Smooth muscle cell (in vitro differentiated cells): ENCODE results near the gene HAL. TPM values are rescaled to one million over a fixed set of nuclear protein-coding genes. Genes with fewer than 3 reads are reported as not detected.

ENCODE experiments used
- DNase-seq: peaks from one replicate; lab custom pipeline; 2025; ENCODE audit not compliant: unreplicated experiment; lab: John Stamatoyannopoulos, UW
- H2AFZ ChIP-seq: fragments of 200-600 bp; sonication (generic); 2 replicates; pipeline ENCODE4 v1.6.0; 2016; ENCODE audit warnings: antibody characterized with exemption, low read depth, mild to moderate bottlenecking
- H3F3A ChIP-seq: fragments of 200-600 bp; sonication (generic); 2 replicates; pipeline ENCODE4 v1.6.0; 2017; ENCODE audit warnings: antibody characterized with exemption, low read depth
- H3K27ac ChIP-seq: fragments of 200-600 bp; sonication (generic); 2 replicates; pipeline ENCODE4 v1.5.1; 2016; ENCODE audit warnings: low read depth, mild to moderate bottlenecking
- H3K27me3 ChIP-seq: fragments of 200-600 bp; sonication (generic); 2 replicates; pipeline ENCODE4 v1.6.1; 2016; ENCODE audit warnings: low read depth, mild to moderate bottlenecking
- H3K36me3 ChIP-seq: fragments of 200-600 bp; sonication (generic); 2 replicates; pipeline ENCODE4 v1.5.1; 2016; ENCODE audit warnings: low read depth
- H3K4me1 ChIP-seq: fragments of 200-600 bp; sonication (generic); 2 replicates; pipeline ENCODE4 v1.5.1; 2016; ENCODE audit warnings: low read depth
- H3K4me2 ChIP-seq: fragments of 200-600 bp; sonication (generic); 2 replicates; pipeline ENCODE4 v1.6.0; 2016; ENCODE audit warnings: mild to moderate bottlenecking
- H3K4me3 ChIP-seq: fragments of 200-600 bp; sonication (generic); 2 replicates; pipeline ENCODE4 v1.5.1; 2016; ENCODE audit warnings: mild to moderate bottlenecking
- H3K79me2 ChIP-seq: fragments of 200-600 bp; sonication (generic); 2 replicates; pipeline ENCODE4 v1.6.0; 2016; ENCODE audit warnings: low read depth, mild to moderate bottlenecking
- H3K9ac ChIP-seq: fragments of 200-600 bp; sonication (generic); 2 replicates; pipeline ENCODE4 v1.6.0; 2016; ENCODE audit warnings: low read depth
- H3K9me3 ChIP-seq: fragments of 200-600 bp; sonication (generic); replicated peaks from 2 replicates; pipeline ENCODE4 v1.5.1; 2016; ENCODE audit warnings: low read depth
- H4K20me1 ChIP-seq: fragments of 200-600 bp; sonication (generic); 2 replicates; pipeline ENCODE4 v1.6.0; 2016; ENCODE audit warnings: low read depth
- WGBS: methylation state at CpG from one replicate; pipeline ENCODE4 v1.1.7; 2016; ENCODE audit warnings: low lambda C conversion rate; 5-methylcytosine and 5-hydroxymethylcytosine counted together
- polyA plus RNA-seq: library from polyadenylated mRNA; unstranded; fragments of >200 nt; fragmentation: Nextera tagmentation; extraction: Ambion mirVana; gene quantifications from 2 replicates; pipeline ENCODE4 v1.2.1, GENCODE V29; 2016
- total RNA-seq: library from RNA; depleted of rRNA; stranded (reverse); fragments of >200 nt; gene quantifications from 2 replicates; pipeline ENCODE4 v1.2.3, GENCODE V29; 2014
- TF ChIP-seq, protein P1 (sequence below): fragments of 200-600 bp; sonication (generic); IDR thresholded peaks from 2 replicates; pipeline ENCODE4 v1.5.1; 2017; ENCODE audit warnings: borderline replicate concordance, mild to moderate bottlenecking, antibody characterized with exemption; ENCODE audit not compliant: insufficient read depth, poor library complexity, severe bottlenecking

The HAL gene
- total and polyA plus RNA-seq, 2 experiments from 2014 or later = 0.31 TPM; not detected in 1

DNA sequence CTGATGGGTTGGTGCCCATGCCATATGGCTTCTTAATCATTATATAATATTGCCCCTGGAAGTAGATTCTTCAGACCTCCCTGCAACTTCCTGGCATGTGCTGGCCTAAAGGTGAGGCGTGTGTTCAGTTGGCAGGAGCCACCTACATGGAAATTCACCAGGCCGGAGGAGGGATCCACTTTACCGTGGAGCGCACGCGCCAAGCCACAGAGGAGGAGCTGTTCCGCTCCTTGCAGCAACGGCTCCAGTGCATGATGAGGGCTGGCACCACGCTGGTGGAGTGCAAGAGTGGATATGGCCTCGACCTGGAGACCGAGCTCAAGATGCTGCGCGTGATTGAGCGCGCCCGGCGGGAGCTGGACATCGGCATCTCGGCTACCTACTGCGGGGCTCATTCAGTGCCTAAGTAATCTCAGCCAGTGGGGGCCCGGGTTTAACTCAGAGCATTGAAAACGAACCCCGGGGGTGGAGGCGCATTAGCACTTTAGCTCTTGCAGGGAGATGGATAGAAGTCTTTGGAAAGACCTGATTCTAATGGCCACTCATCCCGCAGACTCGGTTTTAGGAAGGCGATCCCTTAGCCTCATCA lies 39.5 kb downstream of the HAL start:
- no peaks in the 10 kb centered on the region for H4K20me1 ChIP-seq
- H3K79me2 ChIP-seq = no peaks in the 10 kb centered on the region
- H3K4me3 ChIP-seq = no peak overlapping the region
- no peak for DNase-seq
- no peaks in the 10 kb centered on the region for H3K9me3 ChIP-seq
- TF ChIP-seq, protein P1, sequence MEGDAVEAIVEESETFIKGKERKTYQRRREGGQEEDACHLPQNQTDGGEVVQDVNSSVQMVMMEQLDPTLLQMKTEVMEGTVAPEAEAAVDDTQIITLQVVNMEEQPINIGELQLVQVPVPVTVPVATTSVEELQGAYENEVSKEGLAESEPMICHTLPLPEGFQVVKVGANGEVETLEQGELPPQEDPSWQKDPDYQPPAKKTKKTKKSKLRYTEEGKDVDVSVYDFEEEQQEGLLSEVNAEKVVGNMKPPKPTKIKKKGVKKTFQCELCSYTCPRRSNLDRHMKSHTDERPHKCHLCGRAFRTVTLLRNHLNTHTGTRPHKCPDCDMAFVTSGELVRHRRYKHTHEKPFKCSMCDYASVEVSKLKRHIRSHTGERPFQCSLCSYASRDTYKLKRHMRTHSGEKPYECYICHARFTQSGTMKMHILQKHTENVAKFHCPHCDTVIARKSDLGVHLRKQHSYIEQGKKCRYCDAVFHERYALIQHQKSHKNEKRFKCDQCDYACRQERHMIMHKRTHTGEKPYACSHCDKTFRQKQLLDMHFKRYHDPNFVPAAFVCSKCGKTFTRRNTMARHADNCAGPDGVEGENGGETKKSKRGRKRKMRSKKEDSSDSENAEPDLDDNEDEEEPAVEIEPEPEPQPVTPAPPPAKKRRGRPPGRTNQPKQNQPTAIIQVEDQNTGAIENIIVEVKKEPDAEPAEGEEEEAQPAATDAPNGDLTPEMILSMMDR = no peak
- H3K27me3 ChIP-seq = no peaks in the 10 kb centered on the region
- H3K27ac ChIP-seq = no peak overlapping the region
- 94% methylated on average over 27 of the region's 27 CpGs for WGBS
- no peaks in the 10 kb centered on the region for H3F3A ChIP-seq
- no peak overlapping the region for H2AFZ ChIP-seq
- no peak overlapping the region for H3K9ac ChIP-seq
- no peaks in the 10 kb centered on the region for H3K36me3 ChIP-seq
- H3K4me1 ChIP-seq = peaks cover 22% of the 10 kb centered on the region
- no peak overlapping the region for H3K4me2 ChIP-seq

DNA sequence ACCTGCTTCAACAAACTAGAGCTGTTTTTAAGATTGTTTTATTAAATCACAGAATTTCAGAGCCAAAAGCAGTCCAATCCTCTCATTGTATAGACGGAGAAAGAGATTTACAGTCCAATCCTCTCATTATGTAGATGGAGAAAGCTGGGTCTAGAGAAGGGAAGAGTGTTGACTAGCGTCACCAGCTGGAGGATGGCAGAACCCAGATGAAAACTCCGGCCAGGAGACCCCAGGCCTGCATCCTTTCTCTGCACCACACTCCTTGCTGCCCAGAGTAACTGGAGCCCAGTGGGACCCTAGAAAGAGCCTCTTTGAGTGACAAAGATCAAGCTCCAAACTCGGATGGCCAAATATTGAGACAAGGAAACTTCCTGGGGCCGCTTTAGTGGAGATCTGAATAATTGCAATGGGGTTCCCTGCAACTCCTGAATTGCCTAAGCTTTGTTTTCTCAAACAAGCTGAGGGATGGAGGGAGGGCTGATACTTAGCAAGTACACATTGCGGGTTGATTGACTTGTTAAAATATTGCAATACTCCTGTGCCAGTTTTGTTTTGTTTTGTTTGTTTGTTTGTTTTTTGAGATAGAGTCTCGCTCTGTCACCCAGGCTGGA lies 40.5 kb downstream of the HAL start:
- Histone ChIP-seq H3K79me2 (no peaks in the 10 kb centered on the region), H4K20me1 (no peaks in the 10 kb centered on the region), H3K36me3 (no peaks in the 10 kb centered on the region), H3F3A (no peaks in the 10 kb centered on the region), H3K27me3 (no peaks in the 10 kb centered on the region), H3K4me2 (no peak overlapping the region), H3K27ac (no peak overlapping the region), H3K4me3 (no peak overlapping the region), H3K9me3 (no peaks in the 10 kb centered on the region), H3K9ac (no peak overlapping the region), H2AFZ (no peak overlapping the region), H3K4me1 (peaks cover 22% of the 10 kb centered on the region)
- DNase-seq = no peak
- WGBS = 93% methylated on average over 7 of the region's 7 CpGs
- TF ChIP-seq, protein P1 = no peak

DNA sequence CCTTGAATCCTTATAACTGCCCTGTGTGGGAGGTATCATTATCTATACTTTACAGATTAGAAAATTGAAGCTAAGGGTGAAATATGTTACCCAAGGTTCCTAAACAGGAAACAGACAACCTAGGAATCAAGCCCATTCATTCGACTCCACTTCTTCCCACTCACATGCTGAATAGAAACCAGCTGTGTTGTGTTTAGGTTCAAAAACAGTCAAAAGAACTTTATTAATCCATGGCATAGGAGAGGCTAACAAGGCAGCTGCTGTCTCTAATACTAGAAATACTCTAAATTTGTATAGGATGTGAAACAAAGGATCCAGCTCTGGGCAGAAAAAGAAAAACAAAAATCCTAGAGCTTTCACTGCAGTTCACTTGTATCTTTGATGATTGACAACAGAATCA lies 43.1 kb downstream of the HAL start:
- Histone ChIP-seq H3K9ac (no peak overlapping the region), H3K27me3 (no peaks in the 10 kb centered on the region), H3K4me3 (no peak overlapping the region), H3K36me3 (no peaks in the 10 kb centered on the region), H3K4me2 (no peak overlapping the region), H3K9me3 (no peaks in the 10 kb centered on the region), H2AFZ (no peak overlapping the region), H3K79me2 (no peaks in the 10 kb centered on the region), H3K4me1 (peaks cover 29% of the 10 kb centered on the region), H3K27ac (no peak overlapping the region), H4K20me1 (no peaks in the 10 kb centered on the region), H3F3A (no peaks in the 10 kb centered on the region)
- WGBS = 35% methylated on average over 1 of the region's 1 CpG
- TF ChIP-seq, protein P1 = no peak
- DNase-seq = no peak

DNA sequence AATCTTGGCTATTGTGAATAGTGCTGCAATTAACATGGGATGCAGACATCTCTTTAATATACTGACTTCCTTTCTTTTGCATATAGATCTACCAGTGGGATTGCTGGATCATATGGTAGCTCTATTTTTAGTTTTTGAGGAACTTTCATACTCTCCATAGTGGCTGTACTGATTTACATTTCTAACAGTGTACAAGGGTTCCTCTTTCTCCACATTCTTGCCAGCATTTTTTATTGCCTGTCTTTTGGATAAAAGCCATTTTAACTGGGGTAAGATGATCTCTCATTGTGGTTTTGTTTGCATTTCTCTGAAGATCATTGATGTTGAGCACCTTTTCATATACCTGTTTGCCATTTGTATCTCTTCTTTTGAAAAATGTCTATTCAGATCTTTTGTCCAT lies 44.6 kb downstream of the HAL start:
- no peaks in the 10 kb centered on the region for H3K9me3 ChIP-seq
- no peaks in the 10 kb centered on the region for H3F3A ChIP-seq
- TF ChIP-seq, protein P1 = no peak
- H2AFZ ChIP-seq = no peak overlapping the region
- no peak overlapping the region for H3K27ac ChIP-seq
- H3K79me2 ChIP-seq = no peaks in the 10 kb centered on the region
- no peak overlapping the region for H3K9ac ChIP-seq
- H3K4me2 ChIP-seq = no peak overlapping the region
- no peak overlapping the region for H3K4me3 ChIP-seq
- no peaks in the 10 kb centered on the region for H3K36me3 ChIP-seq
- DNase-seq = no peak
- no peaks in the 10 kb centered on the region for H3K27me3 ChIP-seq
- peaks cover 20% of the 10 kb centered on the region for H3K4me1 ChIP-seq
- H4K20me1 ChIP-seq = no peaks in the 10 kb centered on the region
